AG04450 (cell line): ENCODE measurements around the gene RAG2. TPM values are rescaled to one million over a fixed set of nuclear protein-coding genes. Genes with fewer than 3 reads are reported as not detected.

Experiments used
- CTCF ChIA-PET: fragments of 300-600, 350-600 bp; formaldehyde crosslinking; extraction: SDS; loops from one replicate; lab custom pipeline; 2022; ENCODE audit warnings: antibody characterized with exemption, inconsistent platforms; lab: Charles Lee
- POLR2A ChIA-PET: fragments of 350-600 bp; formaldehyde crosslinking; extraction: SDS; loops from one replicate; lab custom pipeline; 2021; ENCODE audit warnings: antibody characterized with exemption, inconsistent platforms; lab: Yijun Ruan, JAX
- DNase-seq: peaks from one replicate; pipeline ENCODE4 v3.0.0-alpha.2; 2011; ENCODE audit warnings: low read depth, low spot score
- H3K27ac ChIP-seq: one replicate; pipeline ENCODE4 v1.5.1; 2012; ENCODE audit warnings: low read depth, low read length, control low read depth
- H3K27me3 ChIP-seq: one replicate; pipeline ENCODE4 v1.6.0; 2012; ENCODE audit warnings: low read length; ENCODE audit not compliant: control insufficient read depth, insufficient read depth
- H3K4me3 ChIP-seq: 2 replicates; pipeline ENCODE4 v1.5.1; 2011; ENCODE audit warnings: mild to moderate bottlenecking, low read depth, low read length, control low read depth
- H3K9me3 ChIP-seq: 2 replicates; pipeline ENCODE4 v1.5.1; 2012; ENCODE audit warnings: low read length; ENCODE audit not compliant: control insufficient read depth, insufficient read depth
- polyA plus RNA-seq: library from polyadenylated mRNA; depleted of rRNA; stranded (reverse); fragments of >200 nt; gene quantifications from 2 replicates; pipeline ENCODE4 v1.2.3, GENCODE V29; 2011
- TF ChIP-seq, protein P1 (sequence below): IDR thresholded peaks from 2 replicates; pipeline ENCODE4 v1.5.1; 2011; ENCODE audit warnings: low read depth, low read length, control low read depth, inconsistent platforms

Gene RAG2
- polyA plus RNA-seq, 1 experiment = not detected

DNA sequence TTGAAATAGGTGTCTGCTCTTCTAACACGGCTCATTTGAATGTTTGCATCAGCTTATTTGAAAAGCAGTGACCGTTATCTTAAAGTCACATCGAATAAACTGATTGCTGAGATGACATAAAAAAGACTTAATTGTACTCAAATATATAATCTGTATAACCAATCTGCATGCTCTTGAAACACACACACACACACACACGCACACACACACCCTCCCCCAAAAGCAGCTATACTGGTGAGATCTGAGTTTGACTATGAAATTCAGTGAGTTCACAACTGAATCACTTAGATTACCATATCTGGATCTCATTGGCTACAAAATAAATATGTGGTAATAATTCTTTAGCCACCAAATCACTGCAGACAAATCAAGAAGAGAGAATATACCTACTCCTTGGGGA lies 7.5 kb downstream of the RAG2 start:
- ChIA-PET POLR2A (no interaction called here), CTCF (no interaction called here)
- Histone ChIP-seq H3K4me3 (no peak overlapping the region), H3K9me3 (no peaks in the 10 kb centered on the region), H3K27me3 (no peaks in the 10 kb centered on the region), H3K27ac (no peak overlapping the region)
- TF ChIP-seq, protein P1, sequence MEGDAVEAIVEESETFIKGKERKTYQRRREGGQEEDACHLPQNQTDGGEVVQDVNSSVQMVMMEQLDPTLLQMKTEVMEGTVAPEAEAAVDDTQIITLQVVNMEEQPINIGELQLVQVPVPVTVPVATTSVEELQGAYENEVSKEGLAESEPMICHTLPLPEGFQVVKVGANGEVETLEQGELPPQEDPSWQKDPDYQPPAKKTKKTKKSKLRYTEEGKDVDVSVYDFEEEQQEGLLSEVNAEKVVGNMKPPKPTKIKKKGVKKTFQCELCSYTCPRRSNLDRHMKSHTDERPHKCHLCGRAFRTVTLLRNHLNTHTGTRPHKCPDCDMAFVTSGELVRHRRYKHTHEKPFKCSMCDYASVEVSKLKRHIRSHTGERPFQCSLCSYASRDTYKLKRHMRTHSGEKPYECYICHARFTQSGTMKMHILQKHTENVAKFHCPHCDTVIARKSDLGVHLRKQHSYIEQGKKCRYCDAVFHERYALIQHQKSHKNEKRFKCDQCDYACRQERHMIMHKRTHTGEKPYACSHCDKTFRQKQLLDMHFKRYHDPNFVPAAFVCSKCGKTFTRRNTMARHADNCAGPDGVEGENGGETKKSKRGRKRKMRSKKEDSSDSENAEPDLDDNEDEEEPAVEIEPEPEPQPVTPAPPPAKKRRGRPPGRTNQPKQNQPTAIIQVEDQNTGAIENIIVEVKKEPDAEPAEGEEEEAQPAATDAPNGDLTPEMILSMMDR = no peak
- DNase-seq = no peak

DNA sequence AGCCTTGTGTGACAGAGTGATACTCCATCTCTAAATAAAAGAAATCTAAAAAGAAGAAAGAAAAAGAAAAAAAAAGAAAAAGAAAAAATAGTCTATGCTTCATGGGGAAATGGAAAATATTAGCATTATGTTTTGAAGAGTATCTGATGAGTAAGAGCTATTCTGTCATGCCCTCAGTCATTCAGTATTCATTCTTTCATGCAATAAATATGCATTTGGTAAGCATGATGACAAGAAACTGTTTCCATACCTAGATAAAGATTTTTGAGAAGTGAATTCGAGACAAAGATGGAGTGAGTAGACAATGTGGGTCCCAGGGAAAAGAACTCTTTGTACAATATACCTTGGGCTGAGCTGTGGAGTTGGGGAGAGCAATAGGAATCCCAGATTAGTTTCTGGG lies 9.9 kb downstream of the RAG2 start:
- POLR2A ChIA-PET = no interaction called here
- H3K4me3 ChIP-seq = no peak overlapping the region
- H3K27ac ChIP-seq = no peak overlapping the region
- CTCF ChIA-PET = no interaction called here
- DNase-seq = no peak
- H3K9me3 ChIP-seq = no peaks in the 10 kb centered on the region
- no peaks in the 10 kb centered on the region for H3K27me3 ChIP-seq
- TF ChIP-seq, protein P1 = no peak

DNA sequence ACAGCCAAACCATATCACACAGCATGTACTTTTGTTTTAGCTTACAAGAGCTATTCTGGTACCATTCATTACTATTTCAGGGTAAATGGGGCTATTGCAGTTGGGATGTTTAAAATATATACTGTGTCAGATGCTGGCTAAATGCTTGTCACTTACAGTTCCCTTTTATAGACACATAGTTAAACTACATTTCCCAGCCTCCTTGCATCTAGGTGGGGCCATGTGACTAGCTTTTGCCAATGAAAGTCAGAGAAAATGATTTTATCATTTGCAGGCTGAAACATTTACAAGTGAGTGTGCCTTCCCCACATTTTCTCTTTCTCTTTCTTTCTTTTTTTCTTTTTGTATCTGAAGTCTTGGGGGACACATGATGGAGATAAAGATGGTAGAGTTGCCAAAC lies 11.5 kb downstream of the RAG2 start:
- CTCF ChIA-PET = interaction anchor here (1.0 kb wide), 1 partner anchor 161 kb away, joined by 4 read pairs; no protein-coding TSS in a partner anchor
- no peaks in the 10 kb centered on the region for H3K9me3 ChIP-seq
- no peak for DNase-seq
- H3K27ac ChIP-seq = no peak overlapping the region
- H3K27me3 ChIP-seq = no peaks in the 10 kb centered on the region
- no peak overlapping the region for H3K4me3 ChIP-seq
- POLR2A ChIA-PET = interaction anchor here (0.5 kb wide), 1 partner anchor 87 kb away, joined by 3 read pairs; no protein-coding TSS in a partner anchor
- TF ChIP-seq, protein P1 = no peak

- no peaks in the 10 kb centered on the region for H3K9me3 ChIP-seq
- no peaks in the 10 kb centered on the region for H3K27me3 ChIP-seq
- DNase-seq = no peak
- H3K27ac ChIP-seq = no peak overlapping the region
- CTCF ChIA-PET = no interaction called here
- TF ChIP-seq, protein P1 = no peak
- no peak overlapping the region for H3K4me3 ChIP-seq
- POLR2A ChIA-PET = no interaction called here
Observed at GRCh38 chr11:36583667-36584066, 14.4 kb downstream of the RAG2 start.

GRCh38 chr11:36581536-36581935 lies 16.5 kb downstream of the RAG2 start:
- DNase-seq = no peak
- TF ChIP-seq, protein P1 = no peak
- ChIA-PET POLR2A (no interaction called here), CTCF (interaction anchor here (0.9 kb wide), 1 partner anchor 17 kb away, joined by 3 read pairs; no protein-coding TSS in a partner anchor)
- Histone ChIP-seq H3K27ac (no peak overlapping the region), H3K27me3 (no peaks in the 10 kb centered on the region), H3K9me3 (no peaks in the 10 kb centered on the region), H3K4me3 (no peak overlapping the region)
